GM12892 (cell line): Measurements from ENCODE around the gene SPTB.

Source experiments
- POLR2A ChIP-seq: IDR thresholded peaks from 2 replicates; pipeline ENCODE4 v1.6.1; 2011; ENCODE audit warnings: low read depth, low read length, control low read depth
- POLR2AphosphoS5 ChIP-seq: IDR thresholded peaks from 2 replicates; pipeline ENCODE4 v1.6.1; 2011; ENCODE audit warnings: low read depth, low read length, control low read depth

GRCh38 chr14:64772397-64772950 lies 107.2 kb downstream of the SPTB start:
- TF ChIP-seq POLR2A (no peak), POLR2AphosphoS5 (no peak)
